ENCODE results near the gene PRM2.
A peak's percentile ranks its signal among the peaks of the same experiment; 100 is the strongest.
"Not testable (repeated sequence)": the region's sequence is repeated elsewhere in the genome, so short reads cannot be mapped to it uniquely, and the experiment has no call there.

PRM2 gene

GRCh38 chr16:11299865-11300559, 23.7 kb upstream of the PRM2 start:
- CTCF ChIA-PET: interaction anchor here (1.8 to 3.4 kb wide), 3 partner anchors 15 to 336 kb away, joined by 6 to 19 read pairs (median 15); no protein-coding TSS in a partner anchor
- 84% methylated on average over 4 of the region's 6 CpGs for WGBS (ENCODE audit: insufficient coverage)
- Histone ChIP-seq H3K4me3 (ENCODE audit: control insufficient read depth in 1 of 7, extremely low read depth in 1 of 7, insufficient read depth in 4 of 7, low read depth in 2 of 7, low read length in 6 of 7) (no peak overlapping the region), H3K27me3 (replicated peaks in 2 of 5; ENCODE audit: control insufficient read depth in 4 of 5, insufficient read depth in 5 of 5, low read length in 4 of 5) (no peaks in the 10 kb centered on the region), H3K27ac (ENCODE audit: insufficient read depth in 1 of 2, low read depth in 1 of 2, low read length in 2 of 2, poor library complexity in 1 of 2, severe bottlenecking in 2 of 2) (no peak overlapping the region), H3K9me3 (ENCODE audit: control extremely low read depth in 1 of 5, control insufficient read depth in 4 of 5, insufficient read depth in 2 of 5, low read depth in 1 of 5, low read length in 4 of 5) (peaks cover 0 to 5% (median 0%) of the 10 kb centered on the region in 5 experiments), H3K36me3 (ENCODE audit: control insufficient read depth in 4 of 4, insufficient read depth in 4 of 4, low read length in 3 of 4) (no peaks in the 10 kb centered on the region), H3K4me1 (ENCODE audit: control extremely low read depth in 1 of 4, control insufficient read depth in 4 of 4, insufficient read depth in 4 of 4, low read length in 3 of 4) (peaks cover 5 to 40% (median 31%) of the 10 kb centered on the region in 4 experiments)
- POLR2A ChIA-PET: no interaction called here
- DNase-seq: no peak

- H3K27ac ChIP-seq (ENCODE audit: insufficient read depth in 1 of 2, low read depth in 1 of 2, low read length in 2 of 2, poor library complexity in 1 of 2, severe bottlenecking in 2 of 2); POLR2A ChIA-PET; H3K4me3 ChIP-seq (ENCODE audit: control insufficient read depth in 1 of 7, extremely low read depth in 1 of 7, insufficient read depth in 4 of 7, low read depth in 2 of 7, low read length in 6 of 7); H3K27me3 ChIP-seq (replicated peaks in 2 of 5; ENCODE audit: control insufficient read depth in 4 of 5, insufficient read depth in 5 of 5, low read length in 4 of 5); H3K9me3 ChIP-seq (ENCODE audit: control extremely low read depth in 1 of 5, control insufficient read depth in 4 of 5, insufficient read depth in 2 of 5, low read depth in 1 of 5, low read length in 4 of 5); H3K36me3 ChIP-seq (ENCODE audit: control insufficient read depth in 4 of 4, insufficient read depth in 4 of 4, low read length in 3 of 4): not testable (repeated sequence)
- peak in 1 of 3 donors; percentile 10 for DNase-seq
- CTCF ChIA-PET: interaction anchor here (0.8 to 3.4 kb wide), 14 partner anchors 9 to 349 kb away, joined by 3 to 19 read pairs (median 6); no protein-coding TSS in a partner anchor
- 83% methylated on average over 10 of the region's 13 CpGs for WGBS (ENCODE audit: insufficient coverage)
- peaks cover 5 to 38% (median 30%) of the 10 kb centered on the region in 4 experiments for H3K4me1 ChIP-seq (ENCODE audit: control extremely low read depth in 1 of 4, control insufficient read depth in 4 of 4, insufficient read depth in 4 of 4, low read length in 3 of 4)
These were observed 22.8 kb upstream of the PRM2 start for GRCh38 chr16:11298950-11299547.

GRCh38 chr16:11298143-11298900, 22.0 kb upstream of the PRM2 start:
- ChIA-PET POLR2A (interaction anchor here (0.6 to 1.7 kb wide), 5 partner anchors 11 to 57 kb away, joined by 3 to 11 read pairs (median 4); partner anchors contain the start of gene SOCS1), CTCF (interaction anchor here (0.8 to 3.4 kb wide), 22 partner anchors 9 to 348 kb away, joined by 3 to 19 read pairs (median 6); partner anchors contain the start of gene SOCS1)
- Histone ChIP-seq H3K36me3 (ENCODE audit: control insufficient read depth in 4 of 4, insufficient read depth in 4 of 4, low read length in 3 of 4) (no peaks in the 10 kb centered on the region), H3K4me1 (ENCODE audit: control extremely low read depth in 1 of 4, control insufficient read depth in 4 of 4, insufficient read depth in 4 of 4, low read length in 3 of 4) (peaks cover 5 to 36% (median 30%) of the 10 kb centered on the region in 4 experiments), H3K27ac (ENCODE audit: insufficient read depth in 1 of 2, low read depth in 1 of 2, low read length in 2 of 2, poor library complexity in 1 of 2, severe bottlenecking in 2 of 2) (no peak overlapping the region), H3K9me3 (ENCODE audit: control extremely low read depth in 1 of 5, control insufficient read depth in 4 of 5, insufficient read depth in 2 of 5, low read depth in 1 of 5, low read length in 4 of 5) (no peaks in the 10 kb centered on the region), H3K4me3 (ENCODE audit: control insufficient read depth in 1 of 7, extremely low read depth in 1 of 7, insufficient read depth in 4 of 7, low read depth in 2 of 7, low read length in 6 of 7) (no peak overlapping the region), H3K27me3 (replicated peaks in 2 of 5; ENCODE audit: control insufficient read depth in 4 of 5, insufficient read depth in 5 of 5, low read length in 4 of 5) (no peaks in the 10 kb centered on the region)
- WGBS (ENCODE audit: insufficient coverage): 100% methylated on average over 2 of the region's 5 CpGs
- no peak for DNase-seq

GRCh38 chr16:11297492-11298142, 21.3 kb upstream of the PRM2 start:
- peak; percentile 96 to 99 (median 98) for DNase-seq
- Histone ChIP-seq H3K4me1 (ENCODE audit: control extremely low read depth in 1 of 4, control insufficient read depth in 4 of 4, insufficient read depth in 4 of 4, low read length in 3 of 4) (peaks cover 5 to 36% (median 30%) of the 10 kb centered on the region in 4 experiments), H3K27me3 (replicated peaks in 2 of 5; ENCODE audit: control insufficient read depth in 4 of 5, insufficient read depth in 5 of 5, low read length in 4 of 5) (no peaks in the 10 kb centered on the region), H3K9me3 (ENCODE audit: control extremely low read depth in 1 of 5, control insufficient read depth in 4 of 5, insufficient read depth in 2 of 5, low read depth in 1 of 5, low read length in 4 of 5) (no peaks in the 10 kb centered on the region), H3K36me3 (ENCODE audit: control insufficient read depth in 4 of 4, insufficient read depth in 4 of 4, low read length in 3 of 4) (no peaks in the 10 kb centered on the region), H3K27ac (ENCODE audit: insufficient read depth in 1 of 2, low read depth in 1 of 2, low read length in 2 of 2, poor library complexity in 1 of 2, severe bottlenecking in 2 of 2) (no peak overlapping the region), H3K4me3 (ENCODE audit: control insufficient read depth in 1 of 7, extremely low read depth in 1 of 7, insufficient read depth in 4 of 7, low read depth in 2 of 7, low read length in 6 of 7) (peak overlapping the region in 4 of 7 experiments; percentile 8 to 49 (median 24))
- ChIA-PET CTCF (interaction anchor here (0.6 to 3.4 kb wide), 26 partner anchors 10 to 348 kb away, joined by 3 to 19 read pairs (median 5); partner anchors contain the start of gene SOCS1), POLR2A (interaction anchor here (0.6 to 1.7 kb wide), 8 partner anchors 11 to 57 kb away, joined by 3 to 11 read pairs (median 4); partner anchors contain the start of gene SOCS1)
- 4% methylated on average over 14 of the region's 19 CpGs for WGBS (ENCODE audit: insufficient coverage)

- Histone ChIP-seq H3K4me1 (ENCODE audit: control extremely low read depth in 1 of 4, control insufficient read depth in 4 of 4, insufficient read depth in 4 of 4, low read length in 3 of 4) (peaks cover 5 to 36% (median 30%) of the 10 kb centered on the region in 4 experiments), H3K4me3 (ENCODE audit: control insufficient read depth in 1 of 7, extremely low read depth in 1 of 7, insufficient read depth in 4 of 7, low read depth in 2 of 7, low read length in 6 of 7) (peak overlapping the region in 4 of 7 experiments; percentile 8 to 49 (median 18)), H3K36me3 (ENCODE audit: control insufficient read depth in 4 of 4, insufficient read depth in 4 of 4, low read length in 3 of 4) (no peaks in the 10 kb centered on the region), H3K27ac (ENCODE audit: insufficient read depth in 1 of 2, low read depth in 1 of 2, low read length in 2 of 2, poor library complexity in 1 of 2, severe bottlenecking in 2 of 2) (no peak overlapping the region), H3K27me3 (replicated peaks in 2 of 5; ENCODE audit: control insufficient read depth in 4 of 5, insufficient read depth in 5 of 5, low read length in 4 of 5) (no peaks in the 10 kb centered on the region), H3K9me3 (ENCODE audit: control extremely low read depth in 1 of 5, control insufficient read depth in 4 of 5, insufficient read depth in 2 of 5, low read depth in 1 of 5, low read length in 4 of 5) (no peaks in the 10 kb centered on the region)
- 57% methylated on average over 3 of the region's 10 CpGs for WGBS (ENCODE audit: insufficient coverage)
- CTCF ChIA-PET: interaction anchor here (0.6 to 3.4 kb wide), 24 partner anchors 11 to 247 kb away, joined by 3 to 19 read pairs (median 4); partner anchors contain the start of gene SOCS1
- POLR2A ChIA-PET: interaction anchor here (0.6 to 1.7 kb wide), 7 partner anchors 12 to 827 kb away, joined by 3 to 11 read pairs (median 4); partner anchors contain the start of gene SOCS1
- peak in 2 of 3 donors; percentile 46 to 66 for DNase-seq
These were observed 20.6 kb upstream of the PRM2 start for GRCh38 chr16:11296706-11297491.

- no peak for DNase-seq
- ChIA-PET POLR2A (interaction anchor here (0.6 to 1.4 kb wide), 2 partner anchors 39 to 828 kb away, joined by 3 to 6 read pairs; no protein-coding TSS in a partner anchor), CTCF (interaction anchor here (0.9 to 3.4 kb wide), 5 partner anchors 11 to 36 kb away, joined by 3 to 19 read pairs (median 7); no protein-coding TSS in a partner anchor)
- no peak overlapping the region for H3K27ac ChIP-seq (ENCODE audit: insufficient read depth in 1 of 2, low read depth in 1 of 2, low read length in 2 of 2, poor library complexity in 1 of 2, severe bottlenecking in 2 of 2)
- WGBS (ENCODE audit: insufficient coverage): 100% methylated on average over 2 of the region's 3 CpGs
- H3K4me3 ChIP-seq (ENCODE audit: control insufficient read depth in 1 of 7, extremely low read depth in 1 of 7, insufficient read depth in 4 of 7, low read depth in 2 of 7, low read length in 6 of 7): no peak overlapping the region
- no peaks in the 10 kb centered on the region for H3K27me3 ChIP-seq (replicated peaks in 2 of 5; ENCODE audit: control insufficient read depth in 4 of 5, insufficient read depth in 5 of 5, low read length in 4 of 5)
- H3K4me1 ChIP-seq (ENCODE audit: control extremely low read depth in 1 of 4, control insufficient read depth in 4 of 4, insufficient read depth in 4 of 4, low read length in 3 of 4): peaks cover 5 to 36% (median 30%) of the 10 kb centered on the region in 4 experiments
- H3K36me3 ChIP-seq (ENCODE audit: control insufficient read depth in 4 of 4, insufficient read depth in 4 of 4, low read length in 3 of 4): no peaks in the 10 kb centered on the region
- no peaks in the 10 kb centered on the region for H3K9me3 ChIP-seq (ENCODE audit: control extremely low read depth in 1 of 5, control insufficient read depth in 4 of 5, insufficient read depth in 2 of 5, low read depth in 1 of 5, low read length in 4 of 5)
These were observed 20.0 kb upstream of the PRM2 start for GRCh38 chr16:11296351-11296705.
